Mesenteric fat pad (tissue), 1 donor: ENCODE results near the gene ANKRD40. TPM values are rescaled to one million over a fixed set of nuclear protein-coding genes. Genes with fewer than 3 reads are reported as not detected.
"Not testable (repeated sequence)": the region's sequence is repeated elsewhere in the genome, so short reads cannot be mapped to it uniquely, and the experiment has no call there.

Source experiments
- DNase-seq: peaks from one replicate; pipeline ENCODE4 v3.0.0-alpha.2; 2020; ENCODE audit warnings: low spot score
- total RNA-seq: library from RNA; stranded (reverse); fragmentation: NEBNext Ultra II Directional; extraction: Animal tissue kit (Norgen Biotek cat#: 25700); gene quantifications from one replicate; pipeline ENCODE4 v1.2.1, GENCODE V29; 2021
- donor health status: DM: yes; HTN: yes; CAD: no.

ANKRD40 gene
- total RNA-seq, 1 donor from 2014 or later, result 92.0 TPM

DNA sequence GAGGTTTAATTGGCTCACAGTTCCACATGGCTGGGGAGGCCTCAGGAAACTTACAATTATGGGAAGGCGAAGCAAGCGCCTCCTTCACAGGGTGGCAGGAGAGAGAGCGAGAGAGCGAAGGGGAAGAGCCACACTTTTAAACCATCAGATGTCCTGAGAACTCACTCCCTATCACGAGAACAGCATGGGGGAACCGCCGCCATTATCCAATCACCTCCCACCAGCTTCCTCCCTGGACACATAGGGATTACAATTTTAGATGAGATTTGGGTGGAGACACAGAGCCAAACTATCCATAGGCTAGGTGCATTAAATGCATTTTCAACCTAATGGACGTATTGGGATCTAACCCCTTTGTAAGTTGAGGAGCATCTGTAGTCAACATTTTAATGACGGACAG is 4.9 kb upstream of the ANKRD40 start:
- DNase-seq, result no peak

DNA sequence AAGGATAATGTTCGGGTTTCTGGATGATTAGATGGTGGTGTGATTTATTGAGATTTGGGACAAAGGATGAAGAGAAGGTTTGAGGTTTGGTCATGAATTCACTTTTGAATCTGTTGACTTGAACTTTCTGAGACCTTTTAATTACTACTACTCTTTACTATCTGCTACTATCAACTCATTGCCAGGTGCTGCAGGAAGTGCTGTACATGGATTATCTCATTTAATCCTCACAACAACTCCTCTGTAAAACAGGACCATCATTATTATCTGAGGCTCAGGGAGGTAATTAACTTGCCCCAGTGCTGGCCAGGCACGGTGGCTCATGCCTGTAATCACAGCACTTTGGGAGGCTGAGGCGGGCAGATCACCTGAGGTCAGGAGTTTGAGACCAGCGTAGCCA is 2.9 kb upstream of the ANKRD40 start:
- DNase-seq, result no peak

- DNase-seq, result no peak
Measured at GRCh38 chr17:50710025-50710424, 2.3 kb upstream of the ANKRD40 start.

DNA sequence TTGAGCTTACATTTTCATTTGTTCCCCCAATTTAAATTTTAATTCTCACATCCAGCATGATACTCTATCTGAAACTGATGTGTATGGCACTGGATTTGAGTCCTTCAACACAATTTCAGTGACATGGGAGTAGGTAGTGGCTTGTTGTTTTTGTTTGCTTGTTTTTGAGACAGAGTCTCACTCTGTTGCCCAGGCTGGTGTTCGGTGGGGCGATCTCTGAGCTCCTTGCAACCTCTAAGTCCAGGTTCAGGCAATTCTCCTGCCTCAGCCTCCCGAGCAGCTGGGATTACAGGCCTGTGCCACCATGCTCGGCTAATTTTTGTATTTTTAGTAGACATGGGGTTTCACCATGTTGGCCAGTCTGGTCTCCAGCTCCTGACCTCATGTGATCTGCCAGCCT is 1.3 kb upstream of the ANKRD40 start:
- not testable (repeated sequence) for DNase-seq

- DNase-seq, result no peak
Measured at GRCh38 chr17:50708050-50709000, 611 bp upstream of the ANKRD40 start.

DNA sequence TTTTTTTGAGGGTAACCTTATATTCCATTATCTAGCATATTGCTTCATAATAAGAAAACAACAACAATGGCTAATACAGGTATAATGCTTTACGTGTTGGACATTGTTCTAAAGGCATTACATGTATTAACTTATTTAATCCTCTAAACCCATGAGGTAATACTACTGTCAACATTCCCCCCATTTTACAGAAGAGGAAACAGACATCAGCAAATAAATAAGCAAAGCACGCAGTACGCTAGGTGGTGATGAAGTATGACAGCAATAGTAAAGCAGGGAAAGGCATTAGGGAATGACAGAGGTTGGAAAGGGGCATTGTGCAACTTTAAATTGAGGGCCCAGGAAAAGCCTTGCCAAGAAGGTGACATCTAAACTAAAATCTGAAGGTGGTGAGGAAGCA is 4.6 kb downstream of the ANKRD40 start:
- DNase-seq, result no peak

DNA sequence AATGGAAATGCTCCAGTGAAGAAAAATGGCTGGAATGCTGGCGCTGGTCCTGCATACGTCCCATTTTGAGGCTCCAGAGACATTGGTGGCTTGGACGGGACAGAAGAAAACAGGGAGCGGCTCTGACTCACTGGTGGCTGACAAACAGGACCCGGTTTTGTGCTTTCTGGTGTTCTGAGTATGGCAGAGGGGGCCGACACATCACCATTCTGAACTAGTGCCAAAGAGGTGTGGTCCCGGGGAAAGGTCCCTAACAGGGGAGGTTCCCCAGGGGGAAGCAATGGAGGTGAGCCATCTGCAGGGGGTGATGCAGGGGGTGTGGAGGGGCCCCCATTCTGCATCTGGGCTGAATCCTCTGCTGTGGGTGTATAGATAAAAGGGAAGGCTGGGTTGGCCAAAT is 8.3 kb downstream of the ANKRD40 start:
- DNase-seq, result no peak

DNA sequence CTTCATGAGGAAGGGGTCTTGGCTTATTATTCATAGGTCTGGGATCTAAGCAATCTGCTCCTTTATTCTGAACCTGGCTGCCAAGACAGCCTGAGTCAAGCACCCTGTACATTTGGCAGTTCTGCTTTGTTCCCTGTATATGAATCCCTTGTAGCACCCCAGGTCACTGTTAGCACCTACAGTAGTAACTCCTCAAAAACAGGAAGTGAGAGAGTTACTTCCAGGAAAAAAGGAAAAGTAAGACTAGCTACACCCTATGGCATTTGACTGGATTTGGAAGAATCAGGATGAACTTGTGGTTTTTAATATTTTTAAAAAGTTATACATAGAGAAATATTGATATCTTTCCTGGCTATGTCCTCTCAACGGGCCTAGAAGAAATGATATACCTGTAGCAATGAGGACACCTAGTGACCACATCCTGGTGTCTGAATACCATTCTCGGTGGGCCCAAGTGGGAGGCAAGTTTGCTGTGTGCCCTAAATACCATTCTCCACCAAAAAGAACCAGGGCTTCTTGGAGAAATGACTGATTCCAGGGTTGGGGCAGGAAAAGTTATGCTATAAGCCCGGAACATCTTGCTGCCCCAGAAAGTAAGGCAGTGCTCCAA is 9.9 kb downstream of the ANKRD40 start:
- DNase-seq, result no peak

DNA sequence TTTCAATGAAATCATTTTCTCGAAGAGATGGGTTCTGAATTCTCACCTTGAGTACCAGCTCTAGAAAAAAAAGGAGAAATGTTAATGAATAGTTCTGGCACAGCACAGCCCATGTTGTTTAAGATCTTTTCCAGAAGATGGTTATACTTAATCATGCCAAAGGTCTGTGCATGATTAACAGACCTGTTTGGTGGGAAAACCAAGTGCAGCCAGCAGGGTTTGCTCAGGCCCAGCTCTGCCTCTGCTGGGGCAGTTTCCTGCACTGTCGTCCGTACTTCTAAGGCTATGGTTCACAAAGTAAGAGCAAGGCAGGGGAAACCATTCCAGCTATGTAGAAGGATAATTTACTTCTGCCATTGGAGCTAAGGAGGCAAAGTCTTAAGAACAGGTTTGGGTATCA is 10.7 kb downstream of the ANKRD40 start:
- DNase-seq, result no peak

- DNase-seq, result no peak
Measured at GRCh38 chr17:50696365-50696879, 11.3 kb downstream of the ANKRD40 start.

- no peak for DNase-seq
Measured at GRCh38 chr17:50693036-50693682, 14.6 kb downstream of the ANKRD40 start.

- DNase-seq, result no peak
Measured at GRCh38 chr17:50692448-50693035, 15.2 kb downstream of the ANKRD40 start.

DNA sequence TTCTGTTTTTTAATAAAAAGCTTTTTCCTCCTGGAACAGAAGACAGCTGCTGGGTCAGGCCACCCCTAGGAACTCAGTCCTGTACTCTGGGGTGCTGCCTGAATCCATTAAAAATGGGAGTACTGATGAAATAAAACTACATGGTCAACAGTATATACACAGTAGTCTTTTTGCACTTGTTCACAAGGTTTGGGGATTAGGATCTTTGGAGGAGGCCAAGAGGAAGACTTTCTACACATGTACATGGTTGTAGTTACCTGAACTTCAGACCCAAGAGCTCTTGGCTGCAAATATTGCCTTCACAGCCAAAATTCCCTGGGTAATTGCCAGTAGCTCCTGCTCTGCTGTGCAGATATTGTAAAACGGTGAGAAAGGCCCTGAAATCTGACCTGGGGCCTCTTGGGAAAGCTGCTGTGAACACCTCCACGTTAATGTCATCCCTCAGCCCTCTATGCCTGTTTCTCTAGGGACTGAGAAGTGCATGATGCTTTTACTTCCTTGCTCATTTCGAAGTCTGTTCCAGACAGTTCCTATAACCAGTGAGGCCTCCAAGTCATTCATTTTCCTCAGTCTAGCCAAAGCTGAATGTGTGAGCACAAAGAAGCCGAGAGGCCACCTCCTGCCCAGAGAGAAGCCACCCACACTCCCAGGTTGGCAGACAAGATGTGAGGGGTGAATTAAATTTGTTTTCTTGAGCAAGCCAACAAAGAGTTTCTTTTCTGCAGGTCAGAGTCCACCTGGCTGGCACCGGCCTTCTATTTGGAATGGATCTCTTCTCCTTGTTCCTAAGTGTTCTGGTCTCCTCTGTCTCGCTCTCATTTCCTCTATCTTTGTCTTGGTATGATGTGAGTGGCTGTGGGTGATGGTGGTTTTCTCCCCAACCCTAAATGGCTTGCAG is 15.9 kb downstream of the ANKRD40 start:
- DNase-seq, result no peak

DNA sequence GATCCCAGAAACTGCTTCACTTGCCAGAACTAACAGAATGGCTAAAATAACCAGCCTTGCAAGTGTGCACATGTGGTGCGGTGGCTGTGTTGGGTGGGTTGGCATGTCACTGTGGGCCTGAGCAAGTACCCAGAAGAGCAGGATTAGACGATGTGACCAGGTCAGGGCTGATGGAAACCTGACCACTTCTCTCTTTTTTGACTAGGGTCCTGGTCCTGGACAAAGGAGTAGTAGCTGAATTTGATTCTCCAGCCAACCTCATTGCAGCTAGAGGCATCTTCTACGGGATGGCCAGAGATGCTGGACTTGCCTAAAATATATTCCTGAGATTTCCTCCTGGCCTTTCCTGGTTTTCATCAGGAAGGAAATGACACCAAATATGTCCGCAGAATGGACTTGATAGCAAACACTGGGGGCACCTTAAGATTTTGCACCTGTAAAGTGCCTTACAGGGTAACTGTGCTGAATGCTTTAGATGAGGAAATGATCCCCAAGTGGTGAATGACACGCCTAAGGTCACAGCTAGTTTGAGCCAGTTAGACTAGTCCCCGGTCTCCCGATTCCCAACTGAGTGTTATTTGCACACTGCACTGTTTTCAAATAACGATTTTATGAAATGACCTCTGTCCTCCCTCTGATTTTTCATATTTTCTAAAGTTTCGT is 16.7 kb downstream of the ANKRD40 start:
- DNase-seq, result no peak

- DNase-seq, result no peak
Measured at GRCh38 chr17:50689956-50690886, 17.5 kb downstream of the ANKRD40 start.

- no peak for DNase-seq
Measured at GRCh38 chr17:50689251-50689650, 18.5 kb downstream of the ANKRD40 start.

DNA sequence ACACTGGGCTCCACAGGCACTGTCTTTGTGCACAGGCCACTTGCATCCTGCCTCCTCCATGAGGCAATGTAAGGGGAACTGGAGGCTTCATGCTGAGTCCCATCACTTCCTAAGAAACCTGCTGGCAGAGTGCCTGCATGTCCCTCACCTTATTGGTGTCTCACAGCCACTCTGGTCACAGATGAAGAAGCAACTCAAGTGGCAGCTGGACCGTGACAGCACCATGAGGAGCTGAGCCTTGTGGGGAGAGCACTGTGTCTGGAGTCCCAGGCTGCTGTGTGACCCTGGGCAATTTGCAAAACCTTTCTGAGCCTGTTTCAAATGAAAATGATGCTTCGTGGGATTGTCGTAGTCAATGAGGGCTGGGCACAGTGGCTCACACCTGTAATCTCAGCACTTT is 19.5 kb downstream of the ANKRD40 start:
- DNase-seq, result no peak

DNA sequence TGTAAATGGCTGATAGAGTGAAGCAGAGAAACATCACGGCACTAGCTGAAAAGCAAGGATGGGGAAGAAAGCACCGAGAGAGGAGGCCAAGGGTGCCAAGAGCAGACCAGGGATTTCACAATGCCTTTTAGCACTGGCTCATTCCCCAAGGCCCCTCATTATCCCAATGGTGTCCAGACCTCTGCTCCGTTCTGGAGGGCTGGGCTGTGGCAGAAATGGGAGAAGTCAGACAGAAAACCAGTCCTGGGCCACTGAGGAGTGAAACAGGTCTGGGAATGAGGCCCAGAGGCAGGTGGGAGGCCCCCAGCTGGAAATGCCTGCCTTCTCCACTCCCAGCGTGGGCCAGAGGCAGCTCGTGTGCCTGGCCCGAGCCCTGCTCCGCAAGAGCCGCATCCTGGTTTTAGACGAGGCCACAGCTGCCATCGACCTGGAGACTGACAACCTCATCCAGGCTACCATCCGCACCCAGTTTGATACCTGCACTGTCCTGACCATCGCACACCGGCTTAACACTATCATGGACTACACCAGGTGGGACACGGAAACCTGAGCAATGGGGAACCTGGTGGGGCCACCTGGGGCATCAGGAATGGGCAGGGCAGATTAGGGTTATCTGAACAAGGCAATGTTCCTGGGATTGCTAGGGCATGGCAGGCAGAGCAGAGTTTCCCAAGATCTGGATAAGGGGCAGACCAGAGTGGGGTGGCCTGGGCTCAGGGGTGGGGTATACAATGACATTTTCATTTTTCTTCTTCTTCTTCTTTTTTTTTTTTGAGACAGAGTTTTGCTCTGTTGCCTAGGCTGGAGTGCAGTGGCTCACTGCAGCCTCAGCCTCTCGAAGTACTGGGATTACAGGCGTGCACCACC is 20.3 kb downstream of the ANKRD40 start:
- no peak for DNase-seq
